Cardiac muscle cell (in vitro differentiated cells and primary cell): ENCODE data around the gene MORF4L1. TPM values are rescaled to one million over a fixed set of nuclear protein-coding genes. Genes with fewer than 3 reads are reported as not detected.

Experiments
- DNase-seq, 2 donors: peaks; one replicate each; pipeline versions ENCODE4 v3.0.0 to v3.0.0-alpha.2; 2010 to 2017; ENCODE audit warnings: low read depth in 1 of 2, low spot score in 1 of 2
- H3K27ac ChIP-seq: fragments of 200-600 bp; sonication (generic); 2 replicates; pipeline ENCODE4 v1.5.1; 2016
- H3K27me3 ChIP-seq: fragments of 200-600 bp; sonication (generic); 2 replicates; pipeline ENCODE4 v1.6.0; 2016; ENCODE audit warnings: control low read depth
- H3K36me3 ChIP-seq: fragments of 200-600 bp; sonication (generic); 2 replicates; pipeline ENCODE4 v1.5.1; 2016; ENCODE audit warnings: control low read depth
- H3K4me1 ChIP-seq: fragments of 200-600 bp; sonication (generic); 2 replicates; pipeline ENCODE4 v1.8.1; 2017; ENCODE audit warnings: low read depth, mild to moderate bottlenecking, mixed run types
- H3K4me3 ChIP-seq: fragments of 200-600 bp; sonication (generic); 2 replicates; pipeline ENCODE4 v1.5.1; 2016; ENCODE audit warnings: mild to moderate bottlenecking
- H3K9me3 ChIP-seq: fragments of 200-600 bp; sonication (generic); 2 replicates; pipeline ENCODE4 v1.5.1; 2017; ENCODE audit warnings: low read depth, mild to moderate bottlenecking, control low read depth
- CTCF ChIP-seq: IDR thresholded peaks from 2 replicates; pipeline ENCODE4 v1.5.1; 2012; ENCODE audit warnings: low read depth, mild to moderate bottlenecking, low read length
- polyA plus RNA-seq: library from polyadenylated mRNA; unstranded; fragments of >200 nt; fragmentation: Nextera tagmentation; extraction: Ambion mirVana; gene quantifications from 2 replicates; pipeline ENCODE4 v1.2.1, GENCODE V29; 2016
- total RNA-seq: library from RNA; depleted of rRNA; stranded (reverse); fragments of >200 nt; gene quantifications from 2 replicates; pipeline ENCODE4 v1.2.3, GENCODE V29; 2016

Gene MORF4L1
- 760 and 1,026 TPM in 2 replicates for total RNA-seq
- polyA plus RNA-seq, result 625 and 669 TPM in 2 replicates

GRCh38 chr15:78872155-78872971 lies at the start of gene MORF4L1:
Gene MORF4L1 (plus strand): TSS chr15:78872890. CDS start chr15:78873018, 128 bp downstream.
- peaks cover 13% of the 10 kb centered on the region for H3K4me1 ChIP-seq
- H3K9me3 ChIP-seq, result no peaks in the 10 kb centered on the region
- DNase-seq, result peak; percentile 97 to 98
- TF ChIP-seq CTCF, result no peak
- peak within 1 kb of the TSS; percentile 66 for H3K4me3 ChIP-seq
- H3K27ac ChIP-seq, result peak within 1 kb of the TSS; percentile 99
- no peaks in the 10 kb centered on the region for H3K27me3 ChIP-seq
- H3K36me3 ChIP-seq, result no peaks in the 10 kb centered on the region

GRCh38 chr15:78828920-78829319 lies 43.8 kb upstream of the MORF4L1 start:
- peaks cover 7% of the 10 kb centered on the region for H3K4me1 ChIP-seq
- no peak for DNase-seq
- no peak overlapping the region for H3K4me3 ChIP-seq
- no peaks in the 10 kb centered on the region for H3K9me3 ChIP-seq
- no peak overlapping the region for H3K27ac ChIP-seq
- TF ChIP-seq CTCF, result no peak
- H3K36me3 ChIP-seq, result no peaks in the 10 kb centered on the region
- H3K27me3 ChIP-seq, result no peaks in the 10 kb centered on the region

- H3K4me3 ChIP-seq, result no peak overlapping the region
- DNase-seq, result peak in 1 of 2 donors; percentile 38
Observed at GRCh38 chr15:78830514-78831228, 42.0 kb upstream of the MORF4L1 start.

GRCh38 chr15:78831229-78832207 lies 41.2 kb upstream of the MORF4L1 start:
- no peaks in the 10 kb centered on the region for H3K9me3 ChIP-seq
- DNase-seq, result no peak
- H3K36me3 ChIP-seq, result no peaks in the 10 kb centered on the region
- no peak overlapping the region for H3K27ac ChIP-seq
- TF ChIP-seq CTCF, result no peak
- H3K27me3 ChIP-seq, result no peaks in the 10 kb centered on the region
- peaks cover 4% of the 10 kb centered on the region for H3K4me1 ChIP-seq
- no peak overlapping the region for H3K4me3 ChIP-seq

More at GRCh38 chr15:78830514-78831228, 42.0 kb upstream of the MORF4L1 start:
- H3K27me3 ChIP-seq, result no peaks in the 10 kb centered on the region
- H3K27ac ChIP-seq, result no peak overlapping the region
- H3K36me3 ChIP-seq, result no peaks in the 10 kb centered on the region
- H3K4me1 ChIP-seq, result peaks cover 4% of the 10 kb centered on the region
- no peak for TF ChIP-seq CTCF
- H3K9me3 ChIP-seq, result no peaks in the 10 kb centered on the region

GRCh38 chr15:78836333-78836732 lies 36.4 kb upstream of the MORF4L1 start:
- Histone ChIP-seq H3K27ac (no peak overlapping the region), H3K9me3 (no peaks in the 10 kb centered on the region), H3K36me3 (no peaks in the 10 kb centered on the region), H3K4me1 (peaks cover 13% of the 10 kb centered on the region), H3K27me3 (no peaks in the 10 kb centered on the region), H3K4me3 (no peak overlapping the region)
- no peak for TF ChIP-seq CTCF
- no peak for DNase-seq
